K562 (cell line): ENCODE results near the gene LRP1. TPM values are rescaled to one million over a fixed set of nuclear protein-coding genes. Genes with fewer than 3 reads are reported as not detected.

Source experiments
- NUFIP1 ChIP-seq: fragments of 450-650 bp; IDR thresholded peaks from 2 replicates; pipeline ENCODE4 v1.6.1; 2018; ENCODE audit not compliant: partially characterized antibody
- SMARCE1 ChIP-seq: fragments of 450-650 bp; IDR thresholded peaks from 2 replicates; pipeline ENCODE4 v1.7.1; 2016; ENCODE audit warnings: mild to moderate bottlenecking
- ZNF77 ChIP-seq: fragments of 250-450 bp; sonication (Bioruptor Pico); IDR thresholded peaks from 2 replicates; pipeline ENCODE4 v1.5.0; 2020
- polyA plus RNA-seq, 8 experiments: library from polyadenylated mRNA; depleted of rRNA in 4 of 8; stranded (reverse) in 5 of 8; unstranded in 3 of 8; fragments of >200 nt; fragmentation: Nextera tagmentation in 2 of 8; fragmentation: Illumina TruSeq in 1 of 8; extraction: Ambion mirVana in 2 of 8; extraction: Trizol in 1 of 8; gene quantifications; 2 replicates each; pipeline versions ENCODE4 v1.2.1 to v1.2.3, GENCODE V29; 2011 to 2014; ENCODE audit warnings: inconsistent platforms in 1 of 8, missing spikeins in 1 of 8
- total RNA-seq, 7 experiments: library from RNA; depleted of rRNA in 6 of 7; stranded (reverse); fragments of >200 nt in 6 of 7; fragmentation: Illumina TruSeq in 2 of 7; extraction: Trizol in 2 of 7; gene quantifications; 2 replicates each; pipeline versions ENCODE4 v1.2.1 to v1.2.3, GENCODE V29; 2011 to 2021; ENCODE audit warnings: low replicate concordance in 1 of 7
- TF ChIP-seq, protein P1 (sequence below), 2 experiments: fragments of 450-650 bp; IDR thresholded peaks; 2 replicates each; pipeline ENCODE4 v1.6.1; 2018; ENCODE audit warnings: mild to moderate bottlenecking in 2 of 2, low read depth in 1 of 2; ENCODE audit not compliant: partially characterized antibody in 2 of 2
- TF ChIP-seq, protein P2 (sequence below): fragments of 450-650 bp; IDR thresholded peaks from 2 replicates; pipeline ENCODE4 v1.6.1; 2018; ENCODE audit warnings: mild to moderate bottlenecking, low read depth; ENCODE audit not compliant: partially characterized antibody
- TF ChIP-seq, protein P3 (sequence below), 2 experiments: fragments of 450-650 bp in 1 of 2; sonication (generic) in 1 of 2; formaldehyde crosslinking in 1 of 2; IDR thresholded peaks; 2 replicates each; pipeline versions ENCODE4 v1.7.1 to v1.9.0; 2016 to 2022; ENCODE audit warnings: inconsistent platforms in 1 of 2, mild to moderate bottlenecking in 1 of 2, missing genetic modification reagents in 1 of 2
- TF ChIP-seq, protein P4 (sequence below), 2 experiments: fragments of 450-650 bp; conservative IDR thresholded peaks; 2 replicates each; pipeline ENCODE4 v1.6.1; 2017; ENCODE audit warnings: mild to moderate bottlenecking in 2 of 2, moderate library complexity in 2 of 2

The LRP1 gene
- total and polyA plus RNA-seq, 9 of the 15 experiments (the other 6 are each of a cell fraction or from before 2014, with no cell fraction given): 0.04 to 0.64 (median 0.19) TPM; not detected in 2

DNA sequence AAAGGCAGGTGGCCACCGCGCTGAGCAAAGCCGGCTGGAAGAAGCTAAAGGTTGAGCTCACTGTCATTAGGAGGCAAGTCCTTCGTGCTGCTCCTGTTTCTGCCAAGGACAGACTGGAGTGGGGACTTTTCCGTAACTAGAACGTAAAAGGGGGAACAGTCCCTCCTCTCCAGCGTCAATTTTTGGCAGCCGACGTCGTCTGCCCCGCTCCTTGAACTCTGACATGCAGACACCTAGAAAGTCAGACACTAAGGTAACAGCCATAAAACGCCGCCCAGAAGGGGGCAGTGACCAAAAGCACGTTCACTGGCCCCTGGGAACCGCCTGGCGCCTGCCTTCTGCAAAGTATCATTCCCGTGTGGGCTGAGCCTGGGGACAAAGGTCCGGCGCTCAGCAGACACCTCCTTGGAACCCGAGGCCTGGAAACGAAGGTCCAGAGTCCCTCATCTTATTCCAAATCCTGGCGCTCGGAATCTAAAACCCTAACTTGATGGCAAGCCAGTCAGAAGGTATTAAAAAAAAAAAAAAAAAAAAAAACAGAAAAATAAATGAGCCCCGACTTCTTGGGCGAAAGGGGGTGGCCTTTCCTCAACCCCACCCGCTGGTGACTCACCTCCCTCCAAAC lies 1.1 kb upstream of the LRP1 start (continued):
- TF ChIP-seq, protein P1, sequence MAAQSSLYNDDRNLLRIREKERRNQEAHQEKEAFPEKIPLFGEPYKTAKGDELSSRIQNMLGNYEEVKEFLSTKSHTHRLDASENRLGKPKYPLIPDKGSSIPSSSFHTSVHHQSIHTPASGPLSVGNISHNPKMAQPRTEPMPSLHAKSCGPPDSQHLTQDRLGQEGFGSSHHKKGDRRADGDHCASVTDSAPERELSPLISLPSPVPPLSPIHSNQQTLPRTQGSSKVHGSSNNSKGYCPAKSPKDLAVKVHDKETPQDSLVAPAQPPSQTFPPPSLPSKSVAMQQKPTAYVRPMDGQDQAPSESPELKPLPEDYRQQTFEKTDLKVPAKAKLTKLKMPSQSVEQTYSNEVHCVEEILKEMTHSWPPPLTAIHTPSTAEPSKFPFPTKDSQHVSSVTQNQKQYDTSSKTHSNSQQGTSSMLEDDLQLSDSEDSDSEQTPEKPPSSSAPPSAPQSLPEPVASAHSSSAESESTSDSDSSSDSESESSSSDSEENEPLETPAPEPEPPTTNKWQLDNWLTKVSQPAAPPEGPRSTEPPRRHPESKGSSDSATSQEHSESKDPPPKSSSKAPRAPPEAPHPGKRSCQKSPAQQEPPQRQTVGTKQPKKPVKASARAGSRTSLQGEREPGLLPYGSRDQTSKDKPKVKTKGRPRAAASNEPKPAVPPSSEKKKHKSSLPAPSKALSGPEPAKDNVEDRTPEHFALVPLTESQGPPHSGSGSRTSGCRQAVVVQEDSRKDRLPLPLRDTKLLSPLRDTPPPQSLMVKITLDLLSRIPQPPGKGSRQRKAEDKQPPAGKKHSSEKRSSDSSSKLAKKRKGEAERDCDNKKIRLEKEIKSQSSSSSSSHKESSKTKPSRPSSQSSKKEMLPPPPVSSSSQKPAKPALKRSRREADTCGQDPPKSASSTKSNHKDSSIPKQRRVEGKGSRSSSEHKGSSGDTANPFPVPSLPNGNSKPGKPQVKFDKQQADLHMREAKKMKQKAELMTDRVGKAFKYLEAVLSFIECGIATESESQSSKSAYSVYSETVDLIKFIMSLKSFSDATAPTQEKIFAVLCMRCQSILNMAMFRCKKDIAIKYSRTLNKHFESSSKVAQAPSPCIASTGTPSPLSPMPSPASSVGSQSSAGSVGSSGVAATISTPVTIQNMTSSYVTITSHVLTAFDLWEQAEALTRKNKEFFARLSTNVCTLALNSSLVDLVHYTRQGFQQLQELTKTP (IDR thresholded peaks at IDR 0.05; ENCODE audit: low read depth in 1 of 2, partially characterized antibody in 2 of 2): no peak
- no peak for TF ChIP-seq ZNF77 (CRISPR knock-in tag)
- TF ChIP-seq, protein P2, sequence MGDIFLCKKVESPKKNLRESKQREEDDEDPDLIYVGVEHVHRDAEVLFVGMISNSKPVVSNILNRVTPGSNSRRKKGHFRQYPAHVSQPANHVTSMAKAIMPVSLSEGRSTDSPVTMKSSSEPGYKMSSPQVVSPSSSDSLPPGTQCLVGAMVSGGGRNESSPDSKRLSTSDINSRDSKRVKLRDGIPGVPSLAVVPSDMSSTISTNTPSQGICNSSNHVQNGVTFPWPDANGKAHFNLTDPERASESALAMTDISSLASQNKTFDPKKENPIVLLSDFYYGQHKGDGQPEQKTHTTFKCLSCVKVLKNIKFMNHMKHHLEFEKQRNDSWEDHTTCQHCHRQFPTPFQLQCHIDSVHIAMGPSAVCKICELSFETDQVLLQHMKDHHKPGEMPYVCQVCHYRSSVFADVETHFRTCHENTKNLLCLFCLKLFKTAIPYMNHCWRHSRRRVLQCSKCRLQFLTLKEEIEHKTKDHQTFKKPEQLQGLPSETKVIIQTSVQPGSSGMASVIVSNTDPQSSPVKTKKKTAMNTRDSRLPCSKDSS: no peak
- peak; percentile 60; the same call in 1 of the 2 replicates for TF ChIP-seq SMARCE1
- TF ChIP-seq, protein P3, sequence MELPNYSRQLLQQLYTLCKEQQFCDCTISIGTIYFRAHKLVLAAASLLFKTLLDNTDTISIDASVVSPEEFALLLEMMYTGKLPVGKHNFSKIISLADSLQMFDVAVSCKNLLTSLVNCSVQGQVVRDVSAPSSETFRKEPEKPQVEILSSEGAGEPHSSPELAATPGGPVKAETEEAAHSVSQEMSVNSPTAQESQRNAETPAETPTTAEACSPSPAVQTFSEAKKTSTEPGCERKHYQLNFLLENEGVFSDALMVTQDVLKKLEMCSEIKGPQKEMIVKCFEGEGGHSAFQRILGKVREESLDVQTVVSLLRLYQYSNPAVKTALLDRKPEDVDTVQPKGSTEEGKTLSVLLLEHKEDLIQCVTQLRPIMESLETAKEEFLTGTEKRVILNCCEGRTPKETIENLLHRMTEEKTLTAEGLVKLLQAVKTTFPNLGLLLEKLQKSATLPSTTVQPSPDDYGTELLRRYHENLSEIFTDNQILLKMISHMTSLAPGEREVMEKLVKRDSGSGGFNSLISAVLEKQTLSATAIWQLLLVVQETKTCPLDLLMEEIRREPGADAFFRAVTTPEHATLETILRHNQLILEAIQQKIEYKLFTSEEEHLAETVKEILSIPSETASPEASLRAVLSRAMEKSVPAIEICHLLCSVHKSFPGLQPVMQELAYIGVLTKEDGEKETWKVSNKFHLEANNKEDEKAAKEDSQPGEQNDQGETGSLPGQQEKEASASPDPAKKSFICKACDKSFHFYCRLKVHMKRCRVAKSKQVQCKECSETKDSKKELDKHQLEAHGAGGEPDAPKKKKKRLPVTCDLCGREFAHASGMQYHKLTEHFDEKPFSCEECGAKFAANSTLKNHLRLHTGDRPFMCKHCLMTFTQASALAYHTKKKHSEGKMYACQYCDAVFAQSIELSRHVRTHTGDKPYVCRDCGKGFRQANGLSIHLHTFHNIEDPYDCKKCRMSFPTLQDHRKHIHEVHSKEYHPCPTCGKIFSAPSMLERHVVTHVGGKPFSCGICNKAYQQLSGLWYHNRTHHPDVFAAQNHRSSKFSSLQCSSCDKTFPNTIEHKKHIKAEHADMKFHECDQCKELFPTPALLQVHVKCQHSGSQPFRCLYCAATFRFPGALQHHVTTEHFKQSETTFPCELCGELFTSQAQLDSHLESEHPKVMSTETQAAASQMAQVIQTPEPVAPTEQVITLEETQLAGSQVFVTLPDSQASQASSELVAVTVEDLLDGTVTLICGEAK (IDR thresholded peaks at IDR 0.05): no peak
- TF ChIP-seq, protein P3 (CRISPR knock-in tag; IDR thresholded peaks at IDR 0.05): no peak
- TF ChIP-seq, protein P4, sequence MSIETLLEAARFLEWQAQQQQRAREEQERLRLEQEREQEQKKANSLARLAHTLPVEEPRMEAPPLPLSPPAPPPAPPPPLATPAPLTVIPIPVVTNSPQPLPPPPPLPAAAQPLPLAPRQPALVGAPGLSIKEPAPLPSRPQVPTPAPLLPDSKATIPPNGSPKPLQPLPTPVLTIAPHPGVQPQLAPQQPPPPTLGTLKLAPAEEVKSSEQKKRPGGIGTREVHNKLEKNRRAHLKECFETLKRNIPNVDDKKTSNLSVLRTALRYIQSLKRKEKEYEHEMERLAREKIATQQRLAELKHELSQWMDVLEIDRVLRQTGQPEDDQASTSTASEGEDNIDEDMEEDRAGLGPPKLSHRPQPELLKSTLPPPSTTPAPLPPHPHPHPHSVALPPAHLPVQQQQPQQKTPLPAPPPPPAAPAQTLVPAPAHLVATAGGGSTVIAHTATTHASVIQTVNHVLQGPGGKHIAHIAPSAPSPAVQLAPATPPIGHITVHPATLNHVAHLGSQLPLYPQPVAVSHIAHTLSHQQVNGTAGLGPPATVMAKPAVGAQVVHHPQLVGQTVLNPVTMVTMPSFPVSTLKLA (conservative IDR thresholded peaks at IDR 0.05): peak; percentile 33 to 45
- TF ChIP-seq NUFIP1: no peak
